Measurements from ENCODE around the gene SCRN3.
"Not testable (repeated sequence)": the region's sequence is repeated elsewhere in the genome, so short reads cannot be mapped to it uniquely, and the experiment has no call there.

The SCRN3 gene

GRCh38 chr2:174383796-174384195 is 11.7 kb upstream of the SCRN3 start:
- H3K9me3 Mint-ChIP-seq = no peaks in the 10 kb centered on the region
- H3K27ac Mint-ChIP-seq = no peak overlapping the region
- DNase-seq = no peak
- no peak for TF ChIP-seq CTCF (IDR thresholded peaks at IDR 0.05)
- H3K27me3 Mint-ChIP-seq (ENCODE audit: low read depth, poor library complexity) = no peaks in the 10 kb centered on the region
- no peak overlapping the region for H3K4me3 Mint-ChIP-seq
- no peaks in the 10 kb centered on the region for H3K4me1 Mint-ChIP-seq
- H3K36me3 Mint-ChIP-seq (ENCODE audit: low read depth) = peaks cover 64% of the 10 kb centered on the region

GRCh38 chr2:174385201-174385600 is 10.3 kb upstream of the SCRN3 start:
- H3K4me1 Mint-ChIP-seq = no peaks in the 10 kb centered on the region
- peaks cover 63% of the 10 kb centered on the region for H3K36me3 Mint-ChIP-seq (ENCODE audit: low read depth)
- H3K27me3 Mint-ChIP-seq (ENCODE audit: low read depth, poor library complexity) = no peaks in the 10 kb centered on the region
- no peaks in the 10 kb centered on the region for H3K9me3 Mint-ChIP-seq
- H3K27ac Mint-ChIP-seq = no peak overlapping the region
- H3K4me3 Mint-ChIP-seq = no peak overlapping the region
- no peak for TF ChIP-seq CTCF (IDR thresholded peaks at IDR 0.05)
- DNase-seq = no peak

GRCh38 chr2:174388706-174389105 is 6.8 kb upstream of the SCRN3 start:
- Mint-ChIP-seq H3K36me3 (ENCODE audit: low read depth) (peaks cover 65% of the 10 kb centered on the region), H3K27ac (peak overlapping the region; percentile 12)
- not testable (repeated sequence) for H3K4me1 Mint-ChIP-seq; H3K9me3 Mint-ChIP-seq; H3K4me3 Mint-ChIP-seq; H3K27me3 Mint-ChIP-seq (ENCODE audit: low read depth, poor library complexity); DNase-seq

GRCh38 chr2:174389542-174389941 is 6.0 kb upstream of the SCRN3 start:
- no peaks in the 10 kb centered on the region for H3K9me3 Mint-ChIP-seq
- H3K27me3 Mint-ChIP-seq (ENCODE audit: low read depth, poor library complexity) = no peaks in the 10 kb centered on the region
- no peak overlapping the region for H3K27ac Mint-ChIP-seq
- no peak overlapping the region for H3K4me3 Mint-ChIP-seq
- H3K4me1 Mint-ChIP-seq = peaks cover 10% of the 10 kb centered on the region
- peaks cover 58% of the 10 kb centered on the region for H3K36me3 Mint-ChIP-seq (ENCODE audit: low read depth)
- no peak for TF ChIP-seq CTCF (IDR thresholded peaks at IDR 0.05)
- DNase-seq = no peak

GRCh38 chr2:174390303-174390702 is 5.2 kb upstream of the SCRN3 start:
- H3K27ac Mint-ChIP-seq; DNase-seq; H3K4me3 Mint-ChIP-seq; H3K9me3 Mint-ChIP-seq; H3K27me3 Mint-ChIP-seq (ENCODE audit: low read depth, poor library complexity): not testable (repeated sequence)
- Mint-ChIP-seq H3K4me1 (peaks cover 15% of the 10 kb centered on the region), H3K36me3 (ENCODE audit: low read depth) (peaks cover 52% of the 10 kb centered on the region)

GRCh38 chr2:174392706-174393105 is 2.8 kb upstream of the SCRN3 start:
- DNase-seq = no peak
- H3K9me3 Mint-ChIP-seq = no peaks in the 10 kb centered on the region
- peak overlapping the region; percentile 36 for H3K27ac Mint-ChIP-seq
- TF ChIP-seq CTCF (IDR thresholded peaks at IDR 0.05) = no peak
- H3K4me3 Mint-ChIP-seq = peak overlapping the region; percentile 8
- H3K4me1 Mint-ChIP-seq = peaks cover 24% of the 10 kb centered on the region
- peaks cover 38% of the 10 kb centered on the region for H3K36me3 Mint-ChIP-seq (ENCODE audit: low read depth)
- H3K27me3 Mint-ChIP-seq (ENCODE audit: low read depth, poor library complexity) = no peaks in the 10 kb centered on the region

GRCh38 chr2:174395969-174396630 is 570 bp downstream of the SCRN3 start:
- Mint-ChIP-seq H3K4me3 (peak overlapping the region; percentile 96), H3K9me3 (no peaks in the 10 kb centered on the region), H3K36me3 (ENCODE audit: low read depth) (peaks cover 22% of the 10 kb centered on the region), H3K4me1 (peaks cover 24% of the 10 kb centered on the region), H3K27ac (no peak overlapping the region), H3K27me3 (ENCODE audit: low read depth, poor library complexity) (peaks cover 4% of the 10 kb centered on the region)
- no peak for TF ChIP-seq CTCF (IDR thresholded peaks at IDR 0.05)
- no peak for DNase-seq
